ACHN (cell line): ENCODE data around the gene ALOXE3.

Experiments
- DNase-seq: peaks from one replicate; pipeline ENCODE4 v3.0.0-alpha.2; 2015
- in situ Hi-C: cut with HindIII; loops from 2 replicates; pipeline ENCODE4 v1.10.0; 2017; ENCODE audit warnings: low sequenced_read_pairs, low pct_ligation_motif_present, low pct_unique_long_range_greater_than_20kb

The ALOXE3 gene

GRCh38 chr17:8117980-8118768, at the start of gene ALOXE3:
Gene ALOXE3 (minus strand): TSS chr17:8118514. CDS start chr17:8117990, 524 bp downstream.
- DNase-seq: peak; percentile 83
- in situ Hi-C loops: no loop called here

GRCh38 chr17:8167526-8167925, 49.2 kb upstream of the ALOXE3 start:
- DNase-seq: no peak
- in situ Hi-C loops: no loop called here

- no peak for DNase-seq
- in situ Hi-C loops: no loop called here
Observed at GRCh38 chr17:8166731-8167130, 48.4 kb upstream of the ALOXE3 start.

GRCh38 chr17:8164815-8165131, 46.5 kb upstream of the ALOXE3 start:
- in situ Hi-C loops: no loop called here
- DNase-seq: no peak

GRCh38 chr17:8163978-8164814, 45.9 kb upstream of the ALOXE3 start:
- DNase-seq: no peak
- in situ Hi-C loops: no loop called here

- in situ Hi-C loops: no loop called here
- peak; percentile 30 for DNase-seq
Observed at GRCh38 chr17:8162997-8163977, 45.0 kb upstream of the ALOXE3 start.

GRCh38 chr17:8162233-8162996, 44.1 kb upstream of the ALOXE3 start, which contains the start of gene VAMP2:
Gene VAMP2 (minus strand): TSS chr17:8162948. CDS start chr17:8162879, 69 bp downstream.
- in situ Hi-C loops: no loop called here
- peak; percentile 78 for DNase-seq

- in situ Hi-C loops: no loop called here
- DNase-seq: no peak
Observed at GRCh38 chr17:8161289-8162232, 43.2 kb upstream of the ALOXE3 start.

- in situ Hi-C loops: no loop called here
- DNase-seq: no peak
Observed at GRCh38 chr17:8160741-8161221, 42.5 kb upstream of the ALOXE3 start.

GRCh38 chr17:8160224-8160577, 41.9 kb upstream of the ALOXE3 start:
- in situ Hi-C loops: no loop called here
- no peak for DNase-seq

- in situ Hi-C loops: no loop called here
- no peak for DNase-seq
Observed at GRCh38 chr17:8159459-8160223, 41.3 kb upstream of the ALOXE3 start.

GRCh38 chr17:8159032-8159400, 40.7 kb upstream of the ALOXE3 start:
- DNase-seq: no peak

GRCh38 chr17:8158267-8159031, 40.1 kb upstream of the ALOXE3 start:
- in situ Hi-C loops: no loop called here
- DNase-seq: peak; percentile 92

More at GRCh38 chr17:8159032-8159400, 40.7 kb upstream of the ALOXE3 start:
- in situ Hi-C loops: no loop called here

- DNase-seq: peak; percentile 100
- in situ Hi-C loops: no loop called here
Observed at GRCh38 chr17:8156246-8156992, 38.1 kb upstream of the ALOXE3 start.

GRCh38 chr17:8155996-8156245, 37.6 kb upstream of the ALOXE3 start:
- DNase-seq: no peak
- in situ Hi-C loops: no loop called here
